ENCODE results near the gene IGF2BP3. TPM values are rescaled to one million over a fixed set of nuclear protein-coding genes. Genes with fewer than 3 reads are reported as not detected.

The IGF2BP3 gene
- total and polyA plus RNA-seq, 8 donors, result 1.8 to 63.2 (median 57.4) TPM

GRCh38 chr7:23468526-23469149, 1.7 kb downstream of the IGF2BP3 start:
- no peak for ATAC-seq
- Histone ChIP-seq H3K4me1 (peaks cover 16 to 44% of the 10 kb centered on the region in 2 donors), H3K36me3 (no peaks in the 10 kb centered on the region), H3K9me3 (no peaks in the 10 kb centered on the region), H3K4me3 (peak overlapping the region in 1 of 2 donors; percentile 34), H3K27me3 (peaks cover 90 to 100% of the 10 kb centered on the region in 2 donors), H3K27ac (no peak overlapping the region)
- peak in 1 of 4 donors; percentile 37 for DNase-seq
- intact Hi-C loops (cut with DNase I), result no loop called here
- no peak for TF ChIP-seq CTCF (IDR thresholded peaks at IDR 0.05)

- Histone ChIP-seq H3K4me3 (no peak overlapping the region), H3K36me3 (no peaks in the 10 kb centered on the region), H3K27me3 (peaks cover 88 to 100% of the 10 kb centered on the region in 2 donors), H3K9me3 (no peaks in the 10 kb centered on the region), H3K4me1 (peaks cover 16 to 40% of the 10 kb centered on the region in 2 donors), H3K27ac (no peak overlapping the region)
- DNase-seq (peak in 2 of 4 donors; percentile 49 to 66), ATAC-seq (peak; percentile 19)
- intact Hi-C loops (cut with DNase I), result no loop called here
- TF ChIP-seq CTCF (IDR thresholded peaks at IDR 0.05), result no peak
Measured at GRCh38 chr7:23467806-23468525, 2.3 kb downstream of the IGF2BP3 start.

- Histone ChIP-seq H3K27ac (no peak overlapping the region), H3K36me3 (no peaks in the 10 kb centered on the region), H3K4me1 (peaks cover 16 to 40% of the 10 kb centered on the region in 2 donors), H3K27me3 (peaks cover 82 to 100% of the 10 kb centered on the region in 2 donors), H3K9me3 (no peaks in the 10 kb centered on the region), H3K4me3 (no peak overlapping the region)
- DNase-seq, result peak in 1 of 4 donors; percentile 33
- no peak for TF ChIP-seq CTCF (IDR thresholded peaks at IDR 0.05)
- ATAC-seq, result no peak
- intact Hi-C loops (cut with DNase I), result no loop called here
Measured at GRCh38 chr7:23467291-23467805, 2.9 kb downstream of the IGF2BP3 start.

GRCh38 chr7:23462846-23463245, 7.4 kb downstream of the IGF2BP3 start:
- H3K27me3 ChIP-seq, result peaks cover 39 to 89% of the 10 kb centered on the region in 2 donors
- DNase-seq (peak in 1 of 4 donors; percentile 40), ATAC-seq (peak; percentile 44)
- no peaks in the 10 kb centered on the region for H3K36me3 ChIP-seq
- H3K4me3 ChIP-seq, result no peak overlapping the region
- TF ChIP-seq CTCF (IDR thresholded peaks at IDR 0.05), result no peak
- intact Hi-C loops (cut with DNase I), result no loop called here
- H3K4me1 ChIP-seq, result peaks cover 0 to 2% of the 10 kb centered on the region in 2 donors
- H3K27ac ChIP-seq, result no peak overlapping the region
- H3K9me3 ChIP-seq, result no peaks in the 10 kb centered on the region

GRCh38 chr7:23458044-23458443, 12.2 kb downstream of the IGF2BP3 start:
- Histone ChIP-seq H3K27me3 (peaks cover 9 to 70% of the 10 kb centered on the region in 2 donors), H3K9me3 (no peaks in the 10 kb centered on the region), H3K4me3 (no peak overlapping the region), H3K36me3 (no peaks in the 10 kb centered on the region), H3K27ac (no peak overlapping the region), H3K4me1 (no peaks in the 10 kb centered on the region)
- DNase-seq (no peak), ATAC-seq (no peak)
- no peak for TF ChIP-seq CTCF (IDR thresholded peaks at IDR 0.05)
- intact Hi-C loops (cut with DNase I), result no loop called here
